GM23338 (cell line): ENCODE data around the gene CSRNP3. TPM values are rescaled to one million over a fixed set of nuclear protein-coding genes. Genes with fewer than 3 reads are reported as not detected.

Experiments
- ATAC-seq: fragments of 200-7000 bp; cut with Tn5 transposase; 3 replicates; pipeline ENCODE4 v1.9.1; 2020
- DNase-seq: peaks from one replicate; pipeline ENCODE4 v3.0.0-alpha.2; 2015; ENCODE audit warnings: low spot score
- H2AFZ ChIP-seq: fragments of 200-600 bp; sonication (generic); 2 replicates; pipeline ENCODE4 v1.8.0; 2016; ENCODE audit warnings: antibody characterized with exemption, mild to moderate bottlenecking, moderate library complexity
- H3F3A ChIP-seq: fragments of 200-600 bp; sonication (generic); replicated peaks from 2 replicates; pipeline ENCODE4 v1.8.0; 2017; ENCODE audit warnings: antibody characterized with exemption, mixed run types, low read depth
- H3K27ac ChIP-seq: fragments of 200-600 bp; sonication (generic); 2 replicates; pipeline ENCODE4 v1.6.1; 2016; ENCODE audit warnings: low read depth
- H3K27me3 ChIP-seq: fragments of 200-600 bp; sonication (generic); 2 replicates; pipeline ENCODE4 v1.8.0; 2016; ENCODE audit warnings: mild to moderate bottlenecking, mixed run types, moderate library complexity; ENCODE audit not compliant: insufficient read depth
- H3K36me3 ChIP-seq: fragments of 200-600 bp; sonication (generic); 2 replicates; pipeline ENCODE4 v1.8.0; 2016; ENCODE audit warnings: mild to moderate bottlenecking; ENCODE audit not compliant: insufficient read depth
- H3K4me1 ChIP-seq: fragments of 200-600 bp; sonication (generic); 2 replicates; pipeline ENCODE4 v1.8.0; 2016; ENCODE audit warnings: mild to moderate bottlenecking, moderate library complexity; ENCODE audit not compliant: insufficient read depth
- H3K4me2 ChIP-seq: fragments of 200-600 bp; sonication (generic); 2 replicates; pipeline ENCODE4 v1.7.1; 2017; ENCODE audit warnings: mixed run types
- H3K4me3 ChIP-seq: fragments of 200-600 bp; sonication (generic); 2 replicates; pipeline ENCODE4 v1.6.1; 2016; ENCODE audit warnings: mixed run types
- H3K79me2 ChIP-seq: fragments of 200-600 bp; sonication (generic); replicated peaks from 2 replicates; pipeline ENCODE4 v1.8.0; 2017; ENCODE audit warnings: mild to moderate bottlenecking; ENCODE audit not compliant: insufficient read depth
- H3K9me2 ChIP-seq: fragments of 200-600 bp; sonication (generic); 2 replicates; pipeline ENCODE4 v1.8.0; 2017; ENCODE audit not compliant: insufficient read depth
- H4K20me1 ChIP-seq: fragments of 200-600 bp; sonication (generic); replicated peaks from 2 replicates; pipeline ENCODE4 v1.8.0; 2017; ENCODE audit warnings: mild to moderate bottlenecking; ENCODE audit not compliant: insufficient read depth
- H3K27ac Mint-ChIP-seq: 2 replicates; pipeline ENCODE4 v1.8.0; 2020; ENCODE audit warnings: inconsistent platforms, mild to moderate bottlenecking, moderate library complexity, mixed read lengths
- H3K27me3 Mint-ChIP-seq: 3 replicates; pipeline ENCODE4 v1.8.0; 2022; ENCODE audit warnings: low read depth, mild to moderate bottlenecking, moderate library complexity, mixed read lengths, inconsistent platforms; ENCODE audit not compliant: insufficient read depth, poor library complexity
- H3K36me3 Mint-ChIP-seq: 3 replicates; pipeline ENCODE4 v1.8.0; 2021; ENCODE audit warnings: low read depth, mild to moderate bottlenecking, inconsistent platforms, moderate library complexity, mixed read lengths
- H3K4me1 Mint-ChIP-seq: 3 replicates; pipeline ENCODE4 v1.8.0; 2020; ENCODE audit warnings: mild to moderate bottlenecking, inconsistent platforms, mixed read lengths
- H3K4me3 Mint-ChIP-seq: 3 replicates; pipeline ENCODE4 v1.8.0; 2021; ENCODE audit warnings: moderate library complexity, mild to moderate bottlenecking, inconsistent platforms, mixed read lengths
- H3K9me3 Mint-ChIP-seq: 3 replicates; pipeline ENCODE4 v1.8.0; 2020; ENCODE audit warnings: moderate library complexity, mild to moderate bottlenecking, inconsistent platforms, mixed read lengths
- CREB1 ChIP-seq: fragments of 250-450 bp; sonication (Bioruptor Pico); IDR thresholded peaks from 2 replicates; pipeline ENCODE4 v1.5.0; 2020; ENCODE audit warnings: low read depth, mild to moderate bottlenecking, moderate library complexity
- CTCF ChIP-seq, 2 experiments: fragments of 200-600 bp in 1 of 2; sonication (generic) in 1 of 2; conservative IDR thresholded peaks; 2 replicates each; pipeline versions ENCODE4 v1.5.1 to v1.6.1; 2016 to 2017; ENCODE audit warnings: antibody characterized with exemption in 2 of 2, low read depth in 2 of 2, mild to moderate bottlenecking in 2 of 2, moderate library complexity in 1 of 2
- ETS1 ChIP-seq: IDR thresholded peaks from 2 replicates; pipeline ENCODE4 v1.6.1; 2016; ENCODE audit warnings: antibody characterized with exemption
- EZH2phosphoT487 ChIP-seq: fragments of 200-600 bp; sonication (generic); IDR thresholded peaks from one replicate; pipeline ENCODE4 v1.8.1; 2018; ENCODE audit warnings: antibody characterized with exemption; ENCODE audit not compliant: unreplicated experiment
- REST ChIP-seq: IDR thresholded peaks from one replicate; pipeline ENCODE4 v1.6.1; 2018; ENCODE audit warnings: antibody characterized with exemption; ENCODE audit not compliant: unreplicated experiment
- ZNF462 ChIP-seq: fragments of 250-450 bp; sonication (Bioruptor Pico); IDR thresholded peaks from 2 replicates; pipeline ENCODE4 v1.5.0; 2020; ENCODE audit warnings: mild to moderate bottlenecking, moderate library complexity
- polyA plus RNA-seq: library from polyadenylated mRNA; unstranded; fragments of >200 nt; fragmentation: Nextera tagmentation; extraction: Ambion mirVana; gene quantifications from 2 replicates; pipeline ENCODE4 v1.2.1, GENCODE V29; 2016
- total RNA-seq: library from RNA; depleted of rRNA; stranded (reverse); fragments of >200 nt; shearing (Covaris generic); gene quantifications from 2 replicates; pipeline ENCODE4 v1.2.3, GENCODE V29; 2014

Gene CSRNP3
- total and polyA plus RNA-seq, 2 experiments from 2014 or later, result 3.8 to 6.8 TPM

- TF ChIP-seq CTCF (conservative IDR thresholded peaks at IDR 0.05; ENCODE audit: low read depth in 2 of 2) (no peak), EZH2phosphoT487 (no peak), REST (no peak), CREB1 (CRISPR knock-in tag) (no peak)
Observed at GRCh38 chr2:165462443-165462842, 7.1 kb upstream of the CSRNP3 start (continued).

GRCh38 chr2:165466386-165466785 is 3.1 kb upstream of the CSRNP3 start:
- H3K4me3 Mint-ChIP-seq, result no peak overlapping the region
- H3K27me3 Mint-ChIP-seq, result peaks cover 2% of the 10 kb centered on the region
- peaks cover 12% of the 10 kb centered on the region; the same call in 1 of the 2 replicates for H3K4me1 ChIP-seq
- no peaks in the 10 kb centered on the region for H3K27me3 ChIP-seq
- no peak overlapping the region for H3K4me2 ChIP-seq
- no peak overlapping the region for H3K27ac Mint-ChIP-seq
- no peak overlapping the region for H3K4me3 ChIP-seq
- ATAC-seq (no peak), DNase-seq (no peak)
- no peaks in the 10 kb centered on the region for H3K79me2 ChIP-seq
- H3K36me3 ChIP-seq, result no peaks in the 10 kb centered on the region
- H2AFZ ChIP-seq, result no peak overlapping the region; the same call in 1 of the 2 replicates
- H4K20me1 ChIP-seq, result no peaks in the 10 kb centered on the region
- no peaks in the 10 kb centered on the region for H3K36me3 Mint-ChIP-seq
- H3F3A ChIP-seq, result no peaks in the 10 kb centered on the region
- no peak for TF ChIP-seq EZH2phosphoT487
- TF ChIP-seq ZNF462 (CRISPR knock-in tag), result no peak
- TF ChIP-seq ETS1, result no peak
- no peak for TF ChIP-seq CREB1 (CRISPR knock-in tag)
- no peaks in the 10 kb centered on the region for H3K9me3 Mint-ChIP-seq
- H3K4me1 Mint-ChIP-seq, result peaks cover 18% of the 10 kb centered on the region
- no peak overlapping the region for H3K27ac ChIP-seq
- H3K9me2 ChIP-seq, result no peaks in the 10 kb centered on the region
